Endothelial cell of umbilical vein (primary cell): ENCODE data around the gene ENO2. TPM values are rescaled to one million over a fixed set of nuclear protein-coding genes. Genes with fewer than 3 reads are reported as not detected.
"Not testable (repeated sequence)": the region's sequence is repeated elsewhere in the genome, so short reads cannot be mapped to it uniquely, and the experiment has no call there.

Experiments
- BruUV-seq: library from RNA; stranded (reverse); fragments of 400-500 nt; replicated peaks from 2 replicates; lab custom pipeline; 2021; lab: Mats Ljungman, UMichigan
- CTCF ChIA-PET: fragments of 300-600, 350-600 bp; sonication (Branson Sonifier 250); formaldehyde crosslinking; loops from one replicate; lab custom pipeline; 2021; ENCODE audit warnings: antibody characterized with exemption, inconsistent platforms; lab: Charles Lee
- POLR2A ChIA-PET: fragments of 300-600, 350-600 bp; sonication (Branson Sonifier 250); formaldehyde crosslinking; loops from one replicate; lab custom pipeline; 2021; ENCODE audit warnings: antibody characterized with exemption, inconsistent platforms; lab: Charles Lee
- DNase-seq: peaks from one replicate; pipeline ENCODE4 v3.0.0-alpha.2; 2011; ENCODE audit warnings: low read depth, low spot score
- FAIRE-seq: peaks from 2 replicates; lab custom pipeline; 2011; peaks lifted over from hg19 to GRCh38; lab: Jason Lieb, UNC
- H2AFZ ChIP-seq: 2 replicates; pipeline ENCODE4 v1.6.0; 2012; ENCODE audit warnings: low read depth, low read length, control low read depth, inconsistent platforms
- H3K27ac ChIP-seq: 2 replicates; pipeline ENCODE4 v1.5.1; 2011; ENCODE audit warnings: low read depth, mild to moderate bottlenecking, control low read depth, low read length, moderate library complexity; ENCODE audit not compliant: insufficient read depth
- H3K27me3 ChIP-seq, 2 experiments: 2 replicates each; pipeline versions ENCODE4 v1.6.0 to v1.6.1; 2011; ENCODE audit warnings: low read length in 2 of 2, mixed read lengths in 1 of 2; ENCODE audit not compliant: control insufficient read depth in 2 of 2, insufficient read depth in 2 of 2
- H3K36me3 ChIP-seq, 2 experiments: 2 replicates in 1 of 2; 3 replicates in 1 of 2; pipeline ENCODE4 v1.5.1; 2011; ENCODE audit warnings: low read length in 2 of 2, mild to moderate bottlenecking in 1 of 2, moderate library complexity in 1 of 2; ENCODE audit not compliant: control insufficient read depth in 2 of 2, insufficient read depth in 2 of 2; ENCODE audit errors: extremely low read depth in 1 of 2
- H3K4me1 ChIP-seq: 3 replicates; pipeline ENCODE4 v1.5.1; 2011; ENCODE audit warnings: mild to moderate bottlenecking, low read length; ENCODE audit not compliant: control insufficient read depth, insufficient read depth; ENCODE audit errors: extremely low read depth
- H3K4me2 ChIP-seq: 2 replicates; pipeline ENCODE4 v1.6.1; 2011; ENCODE audit warnings: low read length, control low read depth, mixed read lengths; ENCODE audit not compliant: insufficient read depth
- H3K4me3 ChIP-seq, 3 experiments: fragments of 200-600 bp in 1 of 3; sonication (generic), shearing (Covaris generic) in 1 of 3; replicated peaks in 1 of 3; 2 replicates each; pipeline ENCODE4 v1.5.1; 2011 to 2016; ENCODE audit warnings: control low read depth in 3 of 3, low read length in 3 of 3, mild to moderate bottlenecking in 2 of 3, inconsistent platforms in 1 of 3, low read depth in 1 of 3, moderate library complexity in 1 of 3; ENCODE audit not compliant: insufficient read depth in 1 of 3
- H3K79me2 ChIP-seq: 2 replicates; pipeline ENCODE4 v1.6.0; 2012; ENCODE audit warnings: low read length, inconsistent platforms; ENCODE audit not compliant: control insufficient read depth, insufficient read depth
- H3K9ac ChIP-seq: replicated peaks from 2 replicates; pipeline ENCODE3; 2011; ENCODE audit warnings: low read length, control low read depth; ENCODE audit not compliant: insufficient read depth; ENCODE audit errors: extremely low read depth
- H3K9me1 ChIP-seq: replicated peaks from 3 replicates; pipeline ENCODE4 v1.6.0; 2011; ENCODE audit warnings: mild to moderate bottlenecking, low read length; ENCODE audit not compliant: control insufficient read depth, insufficient read depth; ENCODE audit errors: extremely low read depth
- H3K9me3 ChIP-seq: replicated peaks from 2 replicates; pipeline ENCODE4 v1.5.1; 2012; ENCODE audit warnings: low read length, inconsistent platforms; ENCODE audit not compliant: control insufficient read depth, insufficient read depth
- H4K20me1 ChIP-seq: replicated peaks from 2 replicates; pipeline ENCODE3; 2011; ENCODE audit warnings: mild to moderate bottlenecking, low read length; ENCODE audit not compliant: control insufficient read depth, insufficient read depth; ENCODE audit errors: extremely low read depth
- CTCF ChIP-seq, 2 donors: IDR thresholded peaks; 1 replicate in 1 of 2; 2 replicates in 1 of 2; pipeline ENCODE4 v1.5.1; 2011; ENCODE audit warnings: low read length in 2 of 2, mild to moderate bottlenecking in 2 of 2, moderate library complexity in 2 of 2, control low read depth in 1 of 2, inconsistent platforms in 1 of 2, low read depth in 1 of 2; ENCODE audit not compliant: insufficient read depth in 1 of 2; ENCODE audit errors: extremely low read depth in 1 of 2
- FOS ChIP-seq: IDR thresholded peaks from 2 replicates; pipeline ENCODE4 v1.6.1; 2011; ENCODE audit warnings: mild to moderate bottlenecking, low read length, moderate library complexity, borderline replicate concordance; ENCODE audit not compliant: insufficient read depth
- GATA2 ChIP-seq: IDR thresholded peaks from 2 replicates; pipeline ENCODE4 v1.7.0; 2011; ENCODE audit warnings: low read depth, mild to moderate bottlenecking, moderate library complexity, mixed read lengths, low read length; ENCODE audit not compliant: insufficient read length, insufficient read depth
- JUN ChIP-seq: IDR thresholded peaks from 2 replicates; pipeline ENCODE4 v1.6.1; 2011; ENCODE audit warnings: borderline replicate concordance, low read depth; ENCODE audit not compliant: insufficient read length, insufficient read depth
- POLR2A ChIP-seq: IDR thresholded peaks from 2 replicates; pipeline ENCODE4 v1.6.1; 2012; ENCODE audit warnings: low read depth, mild to moderate bottlenecking, control low read depth, low read length
- POLR2AphosphoS5 ChIP-seq: IDR thresholded peaks from 2 replicates; pipeline ENCODE4 v1.6.1; 2012; ENCODE audit warnings: low read depth, mild to moderate bottlenecking, control low read depth, low read length, moderate library complexity; ENCODE audit not compliant: insufficient read depth
- dilution Hi-C: fragments of 300-500 bp; cut with MboI; formaldehyde crosslinking; loops from one replicate; pipeline ENCODE4 v1.15.0; 2019; ENCODE audit warnings: low sequenced_read_pairs; ENCODE audit not compliant: extremely low pct_ligation_motif_present
- intact Hi-C: fragments of 100-400 bp; cut with micrococcal nuclease; formaldehyde crosslinking; loops from one replicate; pipeline ENCODE4 v1.10.0; 2022
- polyA plus RNA-seq, 4 experiments: library from polyadenylated mRNA; depleted of rRNA in 3 of 4; stranded (reverse) in 3 of 4; unstranded in 1 of 4; fragments of >200 nt; gene quantifications; 2 replicates each; pipeline versions ENCODE4 v1.2.1 to v1.2.3, GENCODE V29; 2011 to 2012; ENCODE audit warnings: missing spikeins in 1 of 4
- total RNA-seq: library from RNA; stranded (reverse); gene quantifications from 2 replicates; pipeline ENCODE4 v1.2.3, GENCODE V29; 2021

Gene ENO2
- total and polyA plus RNA-seq, 2 donors (not counting 3 experiments of a cell fraction or from before 2014, with no cell fraction given) = 11.4 to 18.6 TPM

- TF ChIP-seq GATA2 = no peak
- no peak for TF ChIP-seq POLR2A
- TF ChIP-seq CTCF (IDR thresholded peaks at IDR 0.05; ENCODE audit: extremely low read depth in 1 of 2, insufficient read depth in 1 of 2, low read depth in 1 of 2, low read length in 2 of 2) = no peak
- TF ChIP-seq FOS = no peak
- no peak for TF ChIP-seq JUN
- TF ChIP-seq POLR2AphosphoS5 = no peak
- intact Hi-C loops (no loop called here), dilution Hi-C loops (no loop called here)
- peaks cover 7% of the 10 kb centered on the region for H3K4me1 ChIP-seq
- no TSS peak for BruUV-seq
- no peak overlapping the region for H3K4me3 ChIP-seq
- H3K27me3 ChIP-seq = no peaks in the 10 kb centered on the region
- FAIRE-seq (no peak), DNase-seq (no peak)
- no peak overlapping the region for H3K4me2 ChIP-seq
- peak overlapping the region; percentile 83 for H2AFZ ChIP-seq
- H3K9ac ChIP-seq = no peak overlapping the region
- CTCF ChIA-PET = interaction anchor here (0.9 to 2.2 kb wide), 5 partner anchors 13 to 36 kb away, joined by 3 to 8 read pairs (median 5); partner anchors contain the start of gene SPSB2
- H3K36me3 ChIP-seq = no peaks in the 10 kb centered on the region
- no peaks in the 10 kb centered on the region for H3K9me3 ChIP-seq
- no peaks in the 10 kb centered on the region for H3K79me2 ChIP-seq
- H3K9me1 ChIP-seq = no peaks in the 10 kb centered on the region
- no peaks in the 10 kb centered on the region for H4K20me1 ChIP-seq
- no peak overlapping the region for H3K27ac ChIP-seq
- POLR2A ChIA-PET = interaction anchor here (1.4 kb wide), 1 partner anchor 38 kb away, joined by 3 read pairs; the partner anchor contains the start of gene TPI1
Measured at GRCh38 chr12:6905414-6906040, 8.9 kb upstream of the ENO2 start.

- H2AFZ ChIP-seq, H3K9ac ChIP-seq, H3K9me3 ChIP-seq, H3K27me3 ChIP-seq, H3K9me1 ChIP-seq, H3K27ac ChIP-seq, H3K4me2 ChIP-seq, H3K79me2 ChIP-seq, DNase-seq, FAIRE-seq, H4K20me1 ChIP-seq, dilution Hi-C loops, BruUV-seq, H3K4me1 ChIP-seq, POLR2A ChIA-PET, intact Hi-C loops, H3K4me3 ChIP-seq, H3K36me3 ChIP-seq: not testable (repeated sequence)
- CTCF ChIA-PET = interaction anchor here (1.2 to 1.9 kb wide), 3 partner anchors 16 to 36 kb away, joined by 3 to 10 read pairs (median 4); no protein-coding TSS in a partner anchor
Measured at GRCh38 chr12:6908141-6908540, 6.2 kb upstream of the ENO2 start.
